Stimulated activated CD8-positive, alpha-beta memory T cell treated with anti-CD3 and anti-CD28 coated beads, Interleukin-15, amount 100 ng/mL, for 48 hours (primary cell): ENCODE measurements around the gene CSAG3.
"Not testable (repeated sequence)": the region's sequence is repeated elsewhere in the genome, so short reads cannot be mapped to it uniquely, and the experiment has no call there.

ENCODE experiments used
- DNase-seq, 2 donors: peaks; one replicate each; pipeline ENCODE4 v3.0.0-alpha.2; 2020; ENCODE audit warnings: low read depth in 2 of 2

CSAG3 gene

GRCh38 chrX:152758918-152759317, at the start of gene CSAG3:
TSS of gene CSAG3 (plus strand) at chrX:152759218.
- not testable (repeated sequence) for DNase-seq

- DNase-seq = not testable (repeated sequence)
Observed at GRCh38 chrX:152713195-152713594, 45.8 kb upstream of the CSAG3 start.

- DNase-seq = not testable (repeated sequence)
Observed at GRCh38 chrX:152713815-152714787, 44.9 kb upstream of the CSAG3 start, which contains the start of gene MAGEA2B. TSS of gene MAGEA2B (plus strand) at chrX:152714628. CDS start at chrX:152717107, 2,479 bp downstream.

GRCh38 chrX:152725409-152725808, 33.6 kb upstream of the CSAG3 start:
- no peak for DNase-seq

GRCh38 chrX:152733261-152733975, 25.6 kb upstream of the CSAG3 start, which contains the start of the genes CSAG1 and MAGEA12:
TSS of gene CSAG1 (minus strand) at chrX:152733721. CDS start at chrX:152732460, 1,261 bp downstream.
TSS of gene MAGEA12 (plus strand) at chrX:152733757. CDS start at chrX:152736162, 2,405 bp downstream.
- DNase-seq = no peak

GRCh38 chrX:152734143-152734858, 24.7 kb upstream of the CSAG3 start:
- DNase-seq = not testable (repeated sequence)

GRCh38 chrX:152735101-152735500, 23.9 kb upstream of the CSAG3 start:
- no peak for DNase-seq

- no peak for DNase-seq
Observed at GRCh38 chrX:152735860-152736511, 23.0 kb upstream of the CSAG3 start.

- DNase-seq = not testable (repeated sequence)
Observed at GRCh38 chrX:152736528-152736927, 22.5 kb upstream of the CSAG3 start.

- no peak for DNase-seq
Observed at GRCh38 chrX:152738560-152738959, 20.5 kb upstream of the CSAG3 start.

- not testable (repeated sequence) for DNase-seq
Observed at GRCh38 chrX:152753686-152754650, 5.0 kb upstream of the CSAG3 start, which contains the start of gene MAGEA2. TSS of gene MAGEA2 (minus strand) at chrX:152753842. CDS start at chrX:152751363, 2,479 bp downstream.

GRCh38 chrX:152754871-152755270, 4.1 kb upstream of the CSAG3 start:
- DNase-seq = not testable (repeated sequence)

- not testable (repeated sequence) for DNase-seq
Observed at GRCh38 chrX:152759544-152759943, 526 bp downstream of the CSAG3 start.

GRCh38 chrX:152761582-152761981, 2.6 kb downstream of the CSAG3 start:
- DNase-seq = not testable (repeated sequence)

GRCh38 chrX:152766562-152766961, 7.5 kb downstream of the CSAG3 start:
- DNase-seq = not testable (repeated sequence)

GRCh38 chrX:152769549-152770289, 10.7 kb downstream of the CSAG3 start, which contains the start of gene MAGEA6:
TSS of gene MAGEA6 (minus strand) at chrX:152769689. CDS start at chrX:152767650, 2,039 bp downstream.
- not testable (repeated sequence) for DNase-seq

GRCh38 chrX:152787062-152787461, 28.0 kb downstream of the CSAG3 start:
- DNase-seq = not testable (repeated sequence)

GRCh38 chrX:152798945-152799344, 39.9 kb downstream of the CSAG3 start:
- DNase-seq = no peak

GRCh38 chrX:152806035-152806434, 47.0 kb downstream of the CSAG3 start:
- no peak for DNase-seq
